ENCODE data around the gene FAM78B.

Gene FAM78B

DNA sequence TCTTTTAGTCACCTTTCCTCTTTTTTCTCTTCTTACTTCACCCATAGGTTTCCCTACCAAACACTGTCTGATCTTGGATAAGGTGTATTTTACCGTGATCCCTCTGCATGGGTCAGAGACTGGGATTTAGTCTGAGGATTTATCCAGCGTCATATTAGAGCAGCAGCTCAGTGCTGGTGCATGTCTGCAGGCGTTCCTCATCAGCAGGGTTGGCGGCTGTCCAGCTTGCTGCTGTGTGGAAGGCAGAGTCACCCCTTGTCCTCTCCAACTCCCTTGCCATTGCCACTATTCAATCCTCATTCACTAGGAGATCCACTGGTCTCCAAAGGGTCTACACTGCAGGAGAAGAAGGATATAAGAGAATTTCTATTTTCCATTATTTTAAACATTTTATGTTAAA is 7.3 kb upstream of the FAM78B start:
- no peaks in the 10 kb centered on the region for H3K36me3 Mint-ChIP-seq
- H3K9me3 Mint-ChIP-seq, result no peaks in the 10 kb centered on the region
- H3K27me3 Mint-ChIP-seq, result peaks cover 13% of the 10 kb centered on the region
- no peak overlapping the region for H3K4me3 Mint-ChIP-seq
- DNase-seq (ENCODE audit: low spot score in 2 of 2) (no peak), ATAC-seq (ENCODE audit: low read depth) (no peak)
- H3K4me1 Mint-ChIP-seq, result no peaks in the 10 kb centered on the region
- H3K27ac Mint-ChIP-seq, result no peak overlapping the region

DNA sequence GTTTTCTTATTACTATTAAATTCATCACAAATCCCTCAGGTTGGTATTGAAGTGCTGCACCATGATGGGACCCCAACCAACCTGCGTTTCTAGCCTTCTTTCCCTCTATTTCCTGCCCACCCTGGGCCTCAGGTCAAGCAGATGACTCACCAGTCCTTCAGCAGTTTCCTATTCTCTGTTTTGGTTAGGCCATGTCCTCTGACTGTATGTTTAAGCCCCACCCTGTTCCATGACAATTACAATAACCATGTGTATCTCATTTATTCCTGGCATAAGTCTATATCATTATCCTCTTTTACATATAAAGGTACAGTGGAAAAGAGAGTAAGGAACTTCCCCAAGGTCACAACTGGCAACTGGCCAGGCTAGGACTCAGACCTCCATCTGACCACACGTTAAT is 5.3 kb upstream of the FAM78B start:
- no peak for ATAC-seq (ENCODE audit: low read depth)
- no peak overlapping the region for H3K27ac Mint-ChIP-seq
- peaks cover 9% of the 10 kb centered on the region for H3K27me3 Mint-ChIP-seq
- no peak for DNase-seq (ENCODE audit: low spot score in 2 of 2)
- no peak overlapping the region for H3K4me3 Mint-ChIP-seq
- peaks cover 4% of the 10 kb centered on the region for H3K4me1 Mint-ChIP-seq
- no peaks in the 10 kb centered on the region for H3K36me3 Mint-ChIP-seq
- no peaks in the 10 kb centered on the region for H3K9me3 Mint-ChIP-seq

DNA sequence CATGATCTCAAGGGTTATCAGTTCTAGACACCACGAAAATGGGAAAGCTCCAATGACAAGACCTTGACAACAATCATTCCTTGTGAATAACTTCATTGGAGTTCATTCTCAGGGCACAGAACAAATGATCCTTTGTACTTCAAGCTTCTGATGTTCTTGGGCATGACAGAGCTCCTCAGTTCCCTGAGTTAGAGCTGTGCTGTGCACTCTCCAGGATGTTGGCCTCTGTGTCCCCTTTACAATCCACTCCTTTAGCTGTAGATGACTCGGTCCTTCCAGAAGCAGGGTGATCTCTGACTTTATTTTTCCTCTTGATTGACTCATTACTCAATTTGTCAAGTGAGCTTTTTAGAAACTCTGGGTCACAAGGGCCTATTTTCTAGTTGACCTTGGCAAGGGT is 3.9 kb upstream of the FAM78B start:
- Mint-ChIP-seq H3K27me3 (peaks cover 5% of the 10 kb centered on the region), H3K27ac (no peak overlapping the region), H3K4me1 (peaks cover 6% of the 10 kb centered on the region), H3K4me3 (no peak overlapping the region), H3K9me3 (no peaks in the 10 kb centered on the region), H3K36me3 (no peaks in the 10 kb centered on the region)
- ATAC-seq (ENCODE audit: low read depth) (no peak), DNase-seq (ENCODE audit: low spot score in 2 of 2) (no peak)

DNA sequence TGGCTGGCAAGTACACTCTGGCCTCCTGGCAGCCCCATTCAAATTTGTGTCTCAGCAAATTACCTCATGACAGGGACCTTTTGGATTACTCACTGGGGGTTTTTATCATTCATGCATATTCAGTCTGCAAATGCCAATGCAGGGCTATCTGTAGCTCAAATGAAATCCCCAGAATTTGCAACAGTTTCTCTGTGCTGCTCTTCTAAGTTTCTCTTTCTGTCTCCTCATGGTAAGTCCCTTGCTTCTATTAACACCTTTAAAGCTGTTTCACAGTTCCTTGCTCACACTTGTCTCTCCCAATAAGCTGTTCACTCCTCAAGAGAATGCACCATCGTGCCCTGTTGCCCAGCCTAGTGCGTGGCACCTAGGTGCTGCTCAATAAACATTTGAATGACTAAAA is 3.3 kb upstream of the FAM78B start:
- no peak for ATAC-seq (ENCODE audit: low read depth)

DNA sequence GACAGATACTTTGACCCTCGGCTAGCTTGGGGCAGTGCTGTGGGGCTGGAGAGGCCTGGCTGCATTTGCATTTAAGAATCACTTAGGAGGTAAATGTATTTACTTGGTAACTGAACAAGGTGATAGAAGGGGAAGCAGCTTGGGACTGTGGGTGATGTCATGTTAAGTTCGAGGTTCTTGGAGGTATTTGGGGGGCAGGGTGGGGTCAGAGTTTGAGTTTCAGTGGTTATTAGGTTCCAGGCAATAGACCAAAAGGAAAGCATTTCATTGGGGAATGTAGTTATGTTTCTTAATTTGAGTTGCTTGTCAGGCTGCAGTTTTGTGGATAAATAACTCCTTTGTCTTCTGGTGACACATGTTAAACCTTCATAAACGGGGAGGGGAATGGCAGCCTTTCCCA is 2.4 kb upstream of the FAM78B start:
- ATAC-seq (ENCODE audit: low read depth), result no peak
- H3K4me1 Mint-ChIP-seq, result peaks cover 10% of the 10 kb centered on the region
- no peaks in the 10 kb centered on the region for H3K36me3 Mint-ChIP-seq
- no peak for DNase-seq (ENCODE audit: low spot score in 2 of 2)
- no peak overlapping the region for H3K27ac Mint-ChIP-seq
- no peak overlapping the region for H3K4me3 Mint-ChIP-seq
- H3K9me3 Mint-ChIP-seq, result no peaks in the 10 kb centered on the region
- peaks cover 5% of the 10 kb centered on the region for H3K27me3 Mint-ChIP-seq

More for the DNA sequence above, 3.3 kb upstream of the FAM78B start:
- Mint-ChIP-seq H3K9me3 (no peaks in the 10 kb centered on the region), H3K27me3 (peaks cover 5% of the 10 kb centered on the region), H3K4me1 (peaks cover 10% of the 10 kb centered on the region), H3K4me3 (no peak overlapping the region), H3K36me3 (no peaks in the 10 kb centered on the region), H3K27ac (no peak overlapping the region)
- DNase-seq (ENCODE audit: low spot score in 2 of 2), result no peak

DNA sequence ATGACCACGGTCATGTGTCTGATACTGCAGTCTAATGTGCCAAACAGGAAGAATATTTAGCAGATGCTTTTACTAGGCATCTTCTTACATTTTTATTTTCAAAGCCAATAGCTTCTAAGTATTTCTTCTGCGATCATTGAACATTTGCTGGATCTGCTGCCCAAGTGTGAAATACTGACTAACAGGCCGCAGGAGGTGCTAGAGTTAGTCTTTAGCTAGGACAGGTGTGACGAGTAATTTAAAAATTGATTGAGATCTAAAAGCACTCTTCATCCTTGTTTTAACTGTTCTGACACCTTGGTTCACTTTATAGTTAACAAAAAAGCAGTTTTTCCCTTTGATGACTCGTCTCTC is 748 bp upstream of the FAM78B start:
- DNase-seq (ENCODE audit: low spot score in 2 of 2) (no peak), ATAC-seq (ENCODE audit: low read depth) (no peak)
- Mint-ChIP-seq H3K9me3 (no peaks in the 10 kb centered on the region), H3K36me3 (no peaks in the 10 kb centered on the region), H3K4me3 (peak overlapping the region; percentile 80), H3K27me3 (peaks cover 5% of the 10 kb centered on the region), H3K4me1 (peaks cover 10% of the 10 kb centered on the region), H3K27ac (no peak overlapping the region)

DNA sequence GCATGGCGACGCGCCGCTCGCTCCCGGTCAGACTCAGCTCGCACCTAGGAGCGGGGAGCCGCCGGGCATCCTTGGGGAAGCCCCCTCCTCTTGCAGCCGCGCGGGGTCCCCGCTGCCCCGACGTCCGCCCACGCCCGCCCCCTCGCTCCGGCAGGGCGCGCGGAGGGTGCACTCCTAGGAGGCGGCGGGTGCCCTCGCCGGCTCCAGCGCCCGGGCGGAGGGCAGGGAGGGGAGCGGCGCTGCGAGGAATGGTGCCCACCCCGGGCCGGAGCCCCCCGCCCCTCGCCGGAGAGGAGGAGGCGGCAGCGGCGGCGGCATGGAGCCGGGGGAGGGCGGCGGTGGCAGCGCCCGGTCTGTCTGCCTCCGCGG is 488 bp downstream of the FAM78B start:
- DNase-seq (ENCODE audit: low spot score in 2 of 2) (peak in 1 of 2 donors; percentile 13), ATAC-seq (ENCODE audit: low read depth) (peak; percentile 15)
- H3K9me3 Mint-ChIP-seq, result no peaks in the 10 kb centered on the region
- H3K27me3 Mint-ChIP-seq, result peaks cover 12% of the 10 kb centered on the region
- peaks cover 10% of the 10 kb centered on the region for H3K4me1 Mint-ChIP-seq
- no peak overlapping the region for H3K27ac Mint-ChIP-seq
- H3K4me3 Mint-ChIP-seq, result no peak overlapping the region
- H3K36me3 Mint-ChIP-seq, result no peaks in the 10 kb centered on the region

DNA sequence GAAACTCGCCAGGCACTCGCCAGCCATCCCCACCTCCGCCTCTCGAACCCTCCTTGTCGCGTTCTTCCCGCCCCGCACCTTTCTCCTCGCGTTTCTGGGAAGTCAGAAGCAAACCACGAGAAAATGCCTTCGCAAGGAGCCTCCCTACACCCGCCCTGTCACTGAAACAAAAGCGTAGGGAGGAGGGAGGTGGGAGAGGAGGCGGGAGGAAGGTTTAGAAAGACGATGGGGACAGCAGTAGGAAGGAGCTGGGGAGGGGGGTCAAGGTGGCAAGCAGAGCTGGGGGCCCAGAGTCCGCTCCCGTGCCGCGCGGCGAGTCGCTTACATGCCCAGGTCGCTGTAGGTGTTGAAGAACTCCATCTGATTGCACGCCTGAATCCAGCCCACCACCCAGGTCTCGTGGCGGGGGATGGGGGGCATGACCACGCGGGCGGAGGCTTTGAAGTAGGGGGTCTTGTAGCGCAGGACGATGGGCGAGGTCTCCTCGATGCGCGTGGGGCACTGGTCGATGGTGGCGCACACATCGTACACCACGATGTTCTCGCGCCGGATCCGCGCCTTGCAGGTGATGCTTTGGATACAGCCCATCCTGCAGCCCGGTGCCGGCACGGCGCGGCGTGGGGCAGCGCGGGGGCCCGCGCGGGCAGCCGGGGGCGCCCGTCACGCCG is 1.0 kb downstream of the FAM78B start:
- no peaks in the 10 kb centered on the region for H3K9me3 Mint-ChIP-seq
- ATAC-seq (ENCODE audit: low read depth) (no peak), DNase-seq (ENCODE audit: low spot score in 2 of 2) (peak in 1 of 2 donors; percentile 12)
- peaks cover 13% of the 10 kb centered on the region for H3K27me3 Mint-ChIP-seq
- H3K27ac Mint-ChIP-seq, result peak overlapping the region; percentile 6
- H3K4me3 Mint-ChIP-seq, result peak overlapping the region; percentile 88
- peaks cover 10% of the 10 kb centered on the region for H3K4me1 Mint-ChIP-seq
- no peaks in the 10 kb centered on the region for H3K36me3 Mint-ChIP-seq

DNA sequence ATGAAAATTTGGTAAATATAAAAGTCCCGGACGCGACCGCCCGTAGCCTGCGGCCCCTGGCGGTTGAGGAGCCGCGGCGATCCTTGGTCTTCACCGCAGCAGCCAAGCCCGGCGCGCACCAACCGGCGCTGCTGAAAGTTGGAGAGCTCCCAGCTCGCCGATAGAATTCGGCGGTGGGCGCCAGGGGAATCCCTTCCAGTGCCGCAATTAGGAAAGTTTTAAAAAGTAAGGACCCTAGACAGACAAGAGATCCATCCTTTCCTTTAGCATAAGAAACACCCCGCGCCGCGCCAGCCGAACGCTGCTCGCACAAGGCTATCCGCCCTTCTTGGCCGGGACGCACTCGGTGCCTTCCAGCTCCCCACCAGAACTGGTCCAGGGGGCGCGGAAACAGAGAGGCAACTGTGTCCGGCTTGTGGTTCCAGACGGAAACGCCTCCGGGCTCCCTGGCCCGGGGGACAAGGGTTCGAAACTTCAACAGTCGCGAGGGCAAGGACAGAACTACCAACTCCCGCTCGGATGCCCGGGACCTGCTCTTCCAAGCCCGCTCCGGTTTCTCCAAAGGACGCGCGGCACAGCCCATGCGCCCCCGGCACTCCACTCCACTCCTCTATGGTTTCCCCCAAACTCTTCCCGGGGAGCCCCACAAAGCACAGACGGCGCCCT is 1.7 kb downstream of the FAM78B start:
- Mint-ChIP-seq H3K4me3 (peak overlapping the region; percentile 88), H3K27me3 (peaks cover 16% of the 10 kb centered on the region), H3K36me3 (no peaks in the 10 kb centered on the region), H3K9me3 (no peaks in the 10 kb centered on the region), H3K27ac (peak overlapping the region; percentile 6), H3K4me1 (peaks cover 10% of the 10 kb centered on the region)
- DNase-seq (ENCODE audit: low spot score in 2 of 2) (peak in 1 of 2 donors; percentile 11), ATAC-seq (ENCODE audit: low read depth) (no peak)

DNA sequence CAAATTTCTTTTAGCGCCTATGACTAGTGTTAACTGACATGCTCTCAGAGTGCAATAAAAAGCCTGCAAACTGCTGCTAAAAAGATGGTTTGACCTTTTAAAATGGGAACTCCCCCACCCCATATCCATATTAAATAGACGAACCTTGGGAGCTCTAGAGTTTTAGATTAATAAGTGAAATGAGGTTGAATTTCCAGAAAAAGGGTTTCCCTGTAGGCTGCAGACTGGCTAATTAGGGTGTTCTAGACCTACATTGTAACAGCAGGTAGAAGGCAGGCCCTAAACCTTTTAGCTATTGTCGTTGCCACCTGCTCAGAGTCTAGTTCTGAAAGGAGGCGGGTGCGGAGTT is 2.2 kb downstream of the FAM78B start:
- Mint-ChIP-seq H3K9me3 (no peaks in the 10 kb centered on the region), H3K27ac (no peak overlapping the region), H3K36me3 (no peaks in the 10 kb centered on the region), H3K27me3 (peaks cover 16% of the 10 kb centered on the region), H3K4me3 (peak overlapping the region; percentile 88), H3K4me1 (peaks cover 10% of the 10 kb centered on the region)
- no peak for ATAC-seq (ENCODE audit: low read depth)
- no peak for DNase-seq (ENCODE audit: low spot score in 2 of 2)

DNA sequence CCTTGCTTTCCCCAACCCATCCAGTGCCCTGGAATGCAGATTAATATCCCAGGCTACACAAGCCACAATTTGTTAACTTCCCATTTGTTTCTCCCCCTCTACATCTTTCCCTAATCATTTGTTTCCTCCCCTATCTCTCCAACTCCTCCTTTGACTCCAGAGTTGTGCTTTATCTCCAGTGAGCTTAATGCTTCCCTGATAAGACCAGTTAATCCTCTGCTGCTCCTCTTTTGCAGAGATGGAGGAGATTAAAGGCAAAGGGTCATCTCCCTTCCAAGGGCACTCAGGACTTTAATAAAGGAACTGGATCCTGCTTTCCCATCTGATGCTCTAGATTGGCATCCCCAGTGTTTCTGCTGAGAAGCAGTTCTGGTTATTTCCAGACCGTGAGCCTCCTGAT is 7.1 kb downstream of the FAM78B start:
- H3K9me3 Mint-ChIP-seq, result no peaks in the 10 kb centered on the region
- no peaks in the 10 kb centered on the region for H3K4me1 Mint-ChIP-seq
- DNase-seq (ENCODE audit: low spot score in 2 of 2) (no peak), ATAC-seq (ENCODE audit: low read depth) (no peak)
- H3K27me3 Mint-ChIP-seq, result peaks cover 16% of the 10 kb centered on the region
- H3K36me3 Mint-ChIP-seq, result no peaks in the 10 kb centered on the region
- H3K4me3 Mint-ChIP-seq, result no peak overlapping the region
- H3K27ac Mint-ChIP-seq, result no peak overlapping the region

DNA sequence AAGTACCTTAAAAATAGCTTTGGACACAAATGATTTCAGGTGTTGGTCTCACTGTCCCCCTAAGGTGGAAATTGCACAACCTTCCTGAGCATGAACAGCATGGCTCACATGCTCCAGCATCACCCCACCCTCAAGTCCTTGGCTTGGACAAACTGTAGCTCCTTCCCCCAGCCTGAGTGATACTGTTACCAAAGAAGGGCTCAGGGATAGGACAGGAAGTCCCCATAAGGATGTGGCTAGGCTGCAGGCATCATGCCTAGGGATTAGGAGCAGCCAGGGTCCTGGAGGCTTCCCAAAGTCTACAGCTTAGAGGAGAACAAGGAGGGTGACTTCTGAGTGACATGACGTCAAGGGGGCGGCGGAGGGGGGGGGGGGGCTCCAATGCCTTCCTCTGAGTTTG is 10.1 kb downstream of the FAM78B start:
- DNase-seq (ENCODE audit: low spot score in 2 of 2), result no peak
- no peak overlapping the region for H3K27ac Mint-ChIP-seq
- no peak for ATAC-seq (ENCODE audit: low read depth)
- peaks cover 15% of the 10 kb centered on the region for H3K27me3 Mint-ChIP-seq
- no peaks in the 10 kb centered on the region for H3K9me3 Mint-ChIP-seq
- no peaks in the 10 kb centered on the region for H3K4me1 Mint-ChIP-seq
- H3K36me3 Mint-ChIP-seq, result no peaks in the 10 kb centered on the region
- no peak overlapping the region for H3K4me3 Mint-ChIP-seq

DNA sequence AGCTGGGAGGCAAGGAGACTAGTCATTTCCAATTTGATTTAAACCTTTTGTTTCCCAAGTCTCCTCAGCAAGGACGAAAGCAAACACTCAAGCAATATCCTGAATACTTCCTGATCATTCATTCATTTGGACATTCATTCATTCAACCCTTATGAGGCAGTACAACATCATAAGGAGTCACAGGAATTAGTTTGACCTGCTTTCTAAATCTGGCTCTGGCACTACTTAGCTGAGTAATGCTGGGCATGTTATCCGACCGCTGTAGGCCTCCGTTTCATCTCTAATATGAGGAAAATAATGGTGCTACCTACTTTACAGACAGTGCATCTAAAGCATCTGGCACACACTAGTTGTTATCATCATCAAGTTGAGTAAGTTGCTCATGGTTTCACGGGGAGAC is 11.7 kb downstream of the FAM78B start:
- DNase-seq (ENCODE audit: low spot score in 2 of 2), result no peak
- Mint-ChIP-seq H3K4me3 (no peak overlapping the region), H3K9me3 (no peaks in the 10 kb centered on the region), H3K27ac (no peak overlapping the region), H3K27me3 (peaks cover 8% of the 10 kb centered on the region), H3K36me3 (no peaks in the 10 kb centered on the region), H3K4me1 (no peaks in the 10 kb centered on the region)
- no peak for ATAC-seq (ENCODE audit: low read depth)

DNA sequence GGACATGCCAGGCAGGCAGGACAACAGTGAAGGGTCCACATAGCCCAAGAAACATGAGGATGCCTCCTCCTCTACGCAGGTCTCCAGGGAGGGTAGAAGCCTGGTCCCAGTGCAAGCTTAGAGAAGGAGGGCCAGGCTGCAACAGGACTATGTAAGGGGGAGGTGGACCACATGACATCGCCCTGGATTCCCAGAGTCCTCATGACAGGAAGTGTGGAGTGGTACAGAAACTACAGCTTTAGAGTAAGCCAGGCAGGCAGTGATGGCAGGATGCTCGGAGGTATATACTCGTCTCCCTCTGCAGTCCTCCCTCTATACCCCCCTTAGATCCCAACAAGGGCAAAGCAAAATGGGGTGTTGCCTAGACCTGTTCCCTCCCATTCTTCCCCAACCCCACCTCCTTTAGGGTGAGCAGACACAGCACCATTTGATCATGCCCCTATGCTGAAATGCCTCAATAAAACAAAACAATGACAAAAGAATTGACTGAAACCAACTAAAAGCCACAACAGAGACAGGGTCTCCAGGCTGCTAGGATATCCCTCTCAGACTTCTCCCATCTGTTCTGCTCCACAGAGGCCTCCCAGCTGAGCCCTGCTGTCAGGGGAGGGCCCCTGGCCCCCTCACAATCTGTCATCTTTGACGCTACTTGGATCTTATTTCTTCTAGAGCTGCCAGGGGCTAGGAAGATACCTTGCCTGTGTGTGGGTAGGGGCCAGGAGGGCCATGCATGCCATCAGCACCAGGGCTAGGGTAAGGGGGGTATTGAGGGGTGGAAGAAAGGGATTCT is 13.1 kb downstream of the FAM78B start:
- Mint-ChIP-seq H3K9me3 (no peaks in the 10 kb centered on the region), H3K27ac (no peak overlapping the region)
- ATAC-seq (ENCODE audit: low read depth), result no peak

More for the DNA sequence above, 13.1 kb downstream of the FAM78B start:
- H3K4me3 Mint-ChIP-seq, result no peak overlapping the region
- H3K36me3 Mint-ChIP-seq, result no peaks in the 10 kb centered on the region
- peaks cover 7% of the 10 kb centered on the region for H3K27me3 Mint-ChIP-seq
- DNase-seq (ENCODE audit: low spot score in 2 of 2), result no peak
- no peaks in the 10 kb centered on the region for H3K4me1 Mint-ChIP-seq
